Effector memory CD8-positive, alpha-beta T cell (primary cell): ENCODE measurements around the gene TMPRSS12.
A peak's percentile ranks its signal among the peaks of the same experiment; 100 is the strongest.
"Not testable (repeated sequence)": the region's sequence is repeated elsewhere in the genome, so short reads cannot be mapped to it uniquely, and the experiment has no call there.

Experiments used
- ATAC-seq: fragments of 150-1000 bp; cut with Tn5 transposase; replicated peaks from 2 replicates; pipeline ENCODE4 v1.10.0; 2021; ENCODE audit warnings: mild to moderate bottlenecking, moderate library complexity
- DNase-seq, 3 experiments: peaks; one replicate each; pipeline ENCODE4 v3.0.0; 2021
- H3K27ac Mint-ChIP-seq, 2 donors: one replicate each; pipeline ENCODE4 v1.8.0; 2022; ENCODE audit warnings: mild to moderate bottlenecking in 2 of 2, mixed read lengths in 2 of 2, moderate library complexity in 2 of 2
- H3K27me3 Mint-ChIP-seq, 2 donors: one replicate each; pipeline ENCODE4 v1.8.0; 2022; ENCODE audit warnings: mixed read lengths in 2 of 2
- H3K36me3 Mint-ChIP-seq: one replicate; pipeline ENCODE4 v1.8.0; 2022; ENCODE audit warnings: mild to moderate bottlenecking, moderate library complexity, mixed read lengths; ENCODE audit not compliant: insufficient read depth
- H3K4me1 Mint-ChIP-seq, 2 donors: one replicate each; pipeline ENCODE4 v1.8.0; 2022; ENCODE audit warnings: low read depth in 2 of 2, mixed read lengths in 2 of 2
- H3K4me3 Mint-ChIP-seq, 2 donors: one replicate each; pipeline ENCODE4 v1.8.0; 2022; ENCODE audit warnings: mild to moderate bottlenecking in 2 of 2, mixed read lengths in 2 of 2, moderate library complexity in 2 of 2
- H3K9me3 Mint-ChIP-seq, 2 donors: one replicate each; pipeline ENCODE4 v1.8.0; 2022; ENCODE audit warnings: mixed read lengths in 2 of 2

Gene TMPRSS12

GRCh38 chr12:50887191-50887590 lies 44.5 kb downstream of the TMPRSS12 start:
- no peaks in the 10 kb centered on the region for H3K9me3 Mint-ChIP-seq
- no peaks in the 10 kb centered on the region for H3K36me3 Mint-ChIP-seq
- H3K27ac Mint-ChIP-seq = no peak overlapping the region
- H3K4me1 Mint-ChIP-seq = no peaks in the 10 kb centered on the region
- no peak for DNase-seq
- ATAC-seq = no peak
- H3K4me3 Mint-ChIP-seq = no peak overlapping the region
- H3K27me3 Mint-ChIP-seq = no peaks in the 10 kb centered on the region

GRCh38 chr12:50888666-50889065 lies 45.9 kb downstream of the TMPRSS12 start:
- H3K4me1 Mint-ChIP-seq = no peaks in the 10 kb centered on the region
- H3K4me3 Mint-ChIP-seq = no peak overlapping the region
- H3K27me3 Mint-ChIP-seq = no peaks in the 10 kb centered on the region
- no peak overlapping the region for H3K27ac Mint-ChIP-seq
- no peaks in the 10 kb centered on the region for H3K9me3 Mint-ChIP-seq
- no peaks in the 10 kb centered on the region for H3K36me3 Mint-ChIP-seq
- ATAC-seq (no peak), DNase-seq (no peak)

- Mint-ChIP-seq H3K4me3 (no peak overlapping the region), H3K4me1 (no peaks in the 10 kb centered on the region), H3K9me3 (no peaks in the 10 kb centered on the region), H3K27me3 (no peaks in the 10 kb centered on the region), H3K36me3 (no peaks in the 10 kb centered on the region), H3K27ac (no peak overlapping the region)
- no peak for ATAC-seq
- no peak for DNase-seq
Observed at GRCh38 chr12:50894241-50894640, 51.5 kb downstream of the TMPRSS12 start.

GRCh38 chr12:50901685-50902113 lies 59.0 kb downstream of the TMPRSS12 start:
- H3K27ac Mint-ChIP-seq = no peak overlapping the region
- no peaks in the 10 kb centered on the region for H3K36me3 Mint-ChIP-seq
- no peaks in the 10 kb centered on the region for H3K9me3 Mint-ChIP-seq
- H3K4me1 Mint-ChIP-seq = no peaks in the 10 kb centered on the region
- H3K4me3 Mint-ChIP-seq = no peak overlapping the region
- no peak for DNase-seq
- ATAC-seq = no peak
- H3K27me3 Mint-ChIP-seq = no peaks in the 10 kb centered on the region

GRCh38 chr12:50908479-50908878 lies 65.8 kb downstream of the TMPRSS12 start:
- not testable (repeated sequence) for H3K27ac Mint-ChIP-seq, H3K36me3 Mint-ChIP-seq, H3K9me3 Mint-ChIP-seq, H3K4me3 Mint-ChIP-seq, H3K4me1 Mint-ChIP-seq, ATAC-seq, DNase-seq
- H3K27me3 Mint-ChIP-seq = peaks cover 22 to 34% of the 10 kb centered on the region in 2 donors

GRCh38 chr12:50912361-50912760 lies 69.6 kb downstream of the TMPRSS12 start:
- Mint-ChIP-seq H3K9me3 (peaks cover 9 to 12% of the 10 kb centered on the region in 2 donors), H3K27me3 (peaks cover 30 to 39% of the 10 kb centered on the region in 2 donors)
- H3K4me1 Mint-ChIP-seq, ATAC-seq, H3K27ac Mint-ChIP-seq, DNase-seq, H3K36me3 Mint-ChIP-seq, H3K4me3 Mint-ChIP-seq: not testable (repeated sequence)

GRCh38 chr12:50913224-50913623 lies 70.5 kb downstream of the TMPRSS12 start:
- H3K27ac Mint-ChIP-seq = no peak overlapping the region
- peaks cover 17 to 18% of the 10 kb centered on the region in 2 donors for H3K9me3 Mint-ChIP-seq
- no peaks in the 10 kb centered on the region for H3K36me3 Mint-ChIP-seq
- peaks cover 38 to 47% of the 10 kb centered on the region in 2 donors for H3K27me3 Mint-ChIP-seq
- ATAC-seq (no peak), DNase-seq (no peak)
- no peaks in the 10 kb centered on the region for H3K4me1 Mint-ChIP-seq
- no peak overlapping the region for H3K4me3 Mint-ChIP-seq

- Mint-ChIP-seq H3K4me3 (no peak overlapping the region), H3K36me3 (no peaks in the 10 kb centered on the region), H3K27ac (no peak overlapping the region), H3K4me1 (no peaks in the 10 kb centered on the region), H3K9me3 (peaks cover 18 to 21% of the 10 kb centered on the region in 2 donors), H3K27me3 (peaks cover 40 to 41% of the 10 kb centered on the region in 2 donors)
- no peak for ATAC-seq
- no peak for DNase-seq
Observed at GRCh38 chr12:50914872-50915484, 72.3 kb downstream of the TMPRSS12 start.

GRCh38 chr12:50916292-50916691 lies 73.6 kb downstream of the TMPRSS12 start:
- no peaks in the 10 kb centered on the region for H3K4me1 Mint-ChIP-seq
- ATAC-seq (no peak), DNase-seq (no peak)
- H3K4me3 Mint-ChIP-seq = no peak overlapping the region
- no peaks in the 10 kb centered on the region for H3K36me3 Mint-ChIP-seq
- H3K27me3 Mint-ChIP-seq = peaks cover 29 to 30% of the 10 kb centered on the region in 2 donors
- peaks cover 14 to 21% of the 10 kb centered on the region in 2 donors for H3K9me3 Mint-ChIP-seq
- no peak overlapping the region for H3K27ac Mint-ChIP-seq

GRCh38 chr12:50918584-50919316 lies 76.0 kb downstream of the TMPRSS12 start:
- Mint-ChIP-seq H3K27ac (no peak overlapping the region), H3K9me3 (peaks cover 8 to 13% of the 10 kb centered on the region in 2 donors), H3K36me3 (no peaks in the 10 kb centered on the region), H3K27me3 (peaks cover 18 to 19% of the 10 kb centered on the region in 2 donors), H3K4me1 (peaks cover 4 to 5% of the 10 kb centered on the region in 2 donors), H3K4me3 (no peak overlapping the region)
- ATAC-seq = no peak
- no peak for DNase-seq

- H3K27me3 Mint-ChIP-seq = peaks cover 9 to 10% of the 10 kb centered on the region in 2 donors
- H3K9me3 Mint-ChIP-seq = peaks cover 3 to 7% of the 10 kb centered on the region in 2 donors
- DNase-seq (no peak), ATAC-seq (no peak)
- H3K36me3 Mint-ChIP-seq = peaks cover 10% of the 10 kb centered on the region
- peak overlapping the region; percentile 9 to 28 for H3K4me3 Mint-ChIP-seq
- H3K4me1 Mint-ChIP-seq = peaks cover 9 to 15% of the 10 kb centered on the region in 2 donors
- H3K27ac Mint-ChIP-seq = peak overlapping the region; percentile 26 to 87
Observed at GRCh38 chr12:50922820-50923219, 80.1 kb downstream of the TMPRSS12 start.

- Mint-ChIP-seq H3K27ac (peak overlapping the region; percentile 64 to 87), H3K27me3 (peaks cover 1 to 2% of the 10 kb centered on the region in 2 donors), H3K4me3 (peak overlapping the region; percentile 76 to 86), H3K4me1 (peaks cover 14 to 18% of the 10 kb centered on the region in 2 donors), H3K9me3 (no peaks in the 10 kb centered on the region), H3K36me3 (peaks cover 10% of the 10 kb centered on the region)
- DNase-seq (no peak), ATAC-seq (no peak)
Observed at GRCh38 chr12:50923361-50924130, 80.8 kb downstream of the TMPRSS12 start.

GRCh38 chr12:50924131-50924438 lies 81.4 kb downstream of the TMPRSS12 start:
- Mint-ChIP-seq H3K27me3 (no peaks in the 10 kb centered on the region), H3K36me3 (peaks cover 10% of the 10 kb centered on the region), H3K9me3 (no peaks in the 10 kb centered on the region), H3K4me1 (peaks cover 16 to 18% of the 10 kb centered on the region in 2 donors), H3K4me3 (peak overlapping the region; percentile 76 to 86), H3K27ac (peak overlapping the region; percentile 64 to 87)
- ATAC-seq = peak; percentile 7
- DNase-seq = no peak
